ENCODE data around the gene SERPINF2.

- TF ChIP-seq POLR2A (IDR thresholded peaks at IDR 0.05) (no peak), CTCF (IDR thresholded peaks at IDR 0.05) (no peak)
Observed at GRCh38 chr17:1742371-1743087, at the start of gene SERPINF2.
